Measurements from ENCODE around the gene CCDC57. TPM values are rescaled to one million over a fixed set of nuclear protein-coding genes. Genes with fewer than 3 reads are reported as not detected.

CCDC57 gene
- total and polyA plus RNA-seq, 2 of the 8 experiments (the other 6 are each of a cell fraction or from before 2014, with no cell fraction given) = 8.4 to 12.9 TPM

GRCh38 chr17:82062984-82063368, 149.7 kb downstream of the CCDC57 start (continued):
- TF ChIP-seq ZNF274 (IDR thresholded peaks at IDR 0.05; ENCODE audit: borderline replicate concordance, extremely low read depth, low read length) = no peak
